GM21619 (cell line): Measurements from ENCODE around the gene ZRANB2.

Experiments
- ATAC-seq: cut with Tn5 transposase; IDR thresholded peaks from one replicate; pipeline ENCODE4 v1.9.1; 2021; ENCODE audit not compliant: unreplicated experiment

The ZRANB2 gene, protein sequence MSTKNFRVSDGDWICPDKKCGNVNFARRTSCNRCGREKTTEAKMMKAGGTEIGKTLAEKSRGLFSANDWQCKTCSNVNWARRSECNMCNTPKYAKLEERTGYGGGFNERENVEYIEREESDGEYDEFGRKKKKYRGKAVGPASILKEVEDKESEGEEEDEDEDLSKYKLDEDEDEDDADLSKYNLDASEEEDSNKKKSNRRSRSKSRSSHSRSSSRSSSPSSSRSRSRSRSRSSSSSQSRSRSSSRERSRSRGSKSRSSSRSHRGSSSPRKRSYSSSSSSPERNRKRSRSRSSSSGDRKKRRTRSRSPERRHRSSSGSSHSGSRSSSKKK

GRCh38 chr1:71080739-71081696, at the start of gene ZRANB2:
Gene ZRANB2, minus strand, starts transcription at chr1:71081035. Its CDS starts 40 bp downstream, at chr1:71080995.
- peak; percentile 99 for ATAC-seq

- ATAC-seq = no peak
Measured at GRCh38 chr1:71128060-71128459, 47.2 kb upstream of the ZRANB2 start.

DNA sequence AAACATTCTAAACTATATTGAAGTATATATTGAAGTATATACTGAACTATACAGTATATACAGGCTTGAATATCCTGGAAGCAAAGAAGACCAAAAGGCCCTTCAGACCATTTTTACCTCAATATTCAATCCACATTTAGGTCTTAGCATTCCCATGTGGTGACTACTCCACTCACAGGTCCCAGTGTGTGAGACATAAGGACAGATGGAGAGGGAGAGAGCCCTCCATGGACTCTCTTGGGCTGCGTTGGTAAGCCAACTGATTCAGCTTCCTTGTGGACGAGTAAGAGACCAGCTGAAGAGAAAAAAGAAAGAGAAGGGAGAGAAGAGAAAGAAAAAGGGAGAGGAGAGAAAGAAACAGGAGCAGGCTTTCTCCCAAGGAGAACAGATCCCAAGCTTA, 37.3 kb upstream of the ZRANB2 start:
- no peak for ATAC-seq

GRCh38 chr1:71116729-71117128, 35.9 kb upstream of the ZRANB2 start:
- no peak for ATAC-seq

DNA sequence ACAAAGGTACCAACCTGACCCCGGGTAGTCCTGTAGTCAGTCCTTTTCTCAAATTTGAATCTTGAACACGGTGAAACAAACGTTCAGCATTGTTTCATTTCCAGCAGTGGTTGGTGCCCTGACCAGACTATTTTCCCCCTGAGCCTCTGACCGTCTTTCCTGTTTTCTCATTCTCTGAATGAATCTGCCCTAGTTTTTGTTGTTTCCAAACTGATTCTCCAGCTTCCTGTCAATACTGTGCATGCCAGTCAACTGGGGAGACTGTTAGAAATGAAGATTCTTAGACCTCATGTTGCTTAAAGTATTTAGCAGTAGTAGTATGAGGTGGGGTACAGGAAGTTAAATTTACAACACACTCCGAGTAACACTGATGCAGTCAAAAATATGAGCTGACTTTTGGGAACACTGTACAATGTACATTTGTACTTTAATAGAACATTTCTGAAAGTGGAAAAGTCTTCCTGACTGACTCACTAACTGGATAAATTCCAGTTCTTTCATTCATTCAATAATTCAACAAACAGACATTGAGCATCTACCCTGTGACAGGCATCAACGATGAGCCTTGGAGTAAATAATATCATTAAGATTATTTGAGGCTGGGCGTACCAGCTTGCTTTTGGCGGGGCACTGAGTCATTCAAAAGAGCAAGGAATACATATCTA, 26.0 kb upstream of the ZRANB2 start:
- ATAC-seq = no peak

GRCh38 chr1:71104417-71104816, 23.6 kb upstream of the ZRANB2 start:
- no peak for ATAC-seq

- no peak for ATAC-seq
Measured at GRCh38 chr1:71101839-71102376, 21.1 kb upstream of the ZRANB2 start.

- ATAC-seq = no peak
Measured at GRCh38 chr1:71097428-71097827, 16.6 kb upstream of the ZRANB2 start.

- ATAC-seq = no peak
Measured at GRCh38 chr1:71094913-71095312, 14.1 kb upstream of the ZRANB2 start.

GRCh38 chr1:71093938-71094337, 13.1 kb upstream of the ZRANB2 start:
- ATAC-seq = no peak

DNA sequence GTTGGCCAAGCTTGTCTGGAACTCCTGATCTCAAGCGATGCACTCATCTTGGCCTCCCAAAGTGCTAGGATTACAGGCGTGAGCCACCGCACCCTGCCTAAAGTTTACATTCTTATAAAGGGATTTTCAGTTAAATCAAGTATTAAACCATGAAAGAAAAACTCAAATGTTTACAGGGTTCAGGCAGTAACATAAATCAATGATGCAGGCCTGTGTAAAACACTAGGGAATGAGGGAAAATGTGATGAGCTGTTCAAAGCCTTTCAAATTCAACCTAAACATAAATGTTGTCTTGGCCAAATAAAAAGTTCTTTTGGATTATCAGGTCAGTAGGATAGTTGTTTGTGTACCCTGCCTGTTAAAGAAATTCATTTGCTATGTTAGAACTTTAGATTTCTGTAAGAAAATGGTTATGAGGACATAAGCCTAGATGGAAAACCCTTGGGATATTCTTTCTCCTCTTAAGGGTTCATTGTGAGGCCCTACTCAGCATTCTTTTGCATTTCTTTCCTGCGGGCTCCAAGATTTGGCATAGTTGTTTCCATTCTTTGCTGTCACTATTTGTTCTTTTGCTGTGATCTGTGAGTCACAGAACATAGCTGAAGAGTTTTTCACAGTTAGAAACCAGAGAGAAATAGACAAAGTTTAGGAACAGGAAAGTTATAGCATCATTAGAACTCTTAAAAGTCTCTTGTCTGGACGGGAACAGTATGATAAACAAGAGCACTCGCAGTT, 8.9 kb upstream of the ZRANB2 start:
- no peak for ATAC-seq

DNA sequence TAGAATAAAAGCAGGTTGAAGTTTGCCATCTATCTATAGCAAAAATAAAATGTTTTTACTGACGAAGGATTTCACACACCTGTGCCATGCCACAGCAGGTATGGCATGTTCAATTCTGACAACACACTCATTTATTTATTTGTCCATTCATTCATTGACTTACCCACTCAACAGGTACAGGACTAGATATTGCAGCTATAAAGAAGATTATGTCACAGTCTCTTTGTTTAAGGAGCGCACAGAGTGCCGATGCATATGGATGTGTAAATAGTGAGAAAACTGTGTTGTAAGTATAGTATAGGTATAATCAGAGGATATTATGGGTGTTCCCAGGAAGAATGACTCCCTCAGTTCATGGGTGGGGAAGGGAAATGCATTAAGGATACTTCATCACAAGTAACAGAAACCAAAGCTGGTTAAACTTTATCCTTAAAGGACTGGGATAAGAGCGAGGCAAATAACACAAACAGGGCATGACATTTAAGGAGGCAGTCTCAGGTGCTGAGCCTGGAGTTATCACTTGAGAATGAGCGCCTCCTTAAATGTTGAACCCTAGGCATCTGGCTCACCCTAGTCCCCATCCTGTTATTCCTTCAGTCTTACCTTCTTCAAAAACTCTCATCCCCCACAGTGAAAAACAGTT, 7.9 kb upstream of the ZRANB2 start:
- ATAC-seq = no peak

GRCh38 chr1:71087713-71088112, 6.9 kb upstream of the ZRANB2 start:
- ATAC-seq = no peak

GRCh38 chr1:71087060-71087459, 6.2 kb upstream of the ZRANB2 start:
- no peak for ATAC-seq

DNA sequence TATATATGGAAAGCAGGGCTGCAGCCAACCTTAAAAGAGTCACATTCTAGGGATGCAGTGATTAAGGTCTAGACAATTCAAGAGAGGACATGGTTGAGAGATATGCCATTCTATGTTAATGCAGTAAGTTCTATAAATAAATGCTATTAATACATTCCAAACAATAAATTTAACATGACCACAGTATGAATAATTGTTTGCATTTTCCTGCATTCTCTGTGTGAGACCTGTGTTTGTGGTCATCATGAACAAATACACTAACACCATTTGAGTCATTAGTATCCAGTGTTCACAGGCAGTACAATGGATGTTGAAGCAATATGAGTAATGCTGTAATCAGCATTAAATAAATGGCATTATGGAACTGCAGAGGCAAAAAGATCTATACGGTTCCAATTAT, 5.5 kb upstream of the ZRANB2 start:
- no peak for ATAC-seq

DNA sequence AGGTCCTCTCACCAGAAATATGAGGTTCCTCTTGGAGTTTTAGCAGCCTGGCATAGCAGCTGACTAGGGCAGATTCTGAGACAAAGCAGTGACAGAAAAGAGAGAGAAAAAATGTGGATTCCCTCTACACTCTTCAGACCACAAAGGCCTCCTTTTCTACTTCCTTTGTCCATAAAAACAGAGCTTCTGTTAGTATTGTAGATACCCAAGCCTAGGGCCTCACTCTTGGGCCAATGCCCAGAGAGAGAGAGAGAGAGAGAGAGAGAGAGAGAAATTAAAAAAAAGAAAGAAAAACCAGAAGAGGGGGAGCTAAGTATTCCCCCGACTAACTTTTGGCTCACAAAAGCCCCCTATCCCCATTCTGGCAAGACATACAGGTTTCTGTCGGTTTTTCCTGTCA, 2.4 kb upstream of the ZRANB2 start:
- no peak for ATAC-seq

DNA sequence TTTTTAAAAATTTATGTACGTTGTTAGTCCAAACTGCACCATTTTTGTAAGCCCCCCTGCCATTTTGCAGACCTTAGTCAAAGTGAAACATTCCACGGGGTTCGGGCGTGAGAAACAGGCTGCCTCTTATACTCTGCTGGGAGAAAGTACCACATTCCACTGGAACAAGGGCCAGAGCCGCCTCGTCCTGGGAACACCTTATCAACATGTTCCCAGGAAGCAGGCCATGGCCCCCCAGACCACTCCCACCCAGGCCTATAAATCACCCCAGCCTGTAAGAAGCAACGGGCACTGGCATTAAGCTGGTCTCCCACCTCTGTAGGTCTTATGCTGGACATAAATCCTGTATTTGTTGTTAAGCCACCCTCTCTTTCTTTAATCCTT, 854 bp upstream of the ZRANB2 start:
- no peak for ATAC-seq

DNA sequence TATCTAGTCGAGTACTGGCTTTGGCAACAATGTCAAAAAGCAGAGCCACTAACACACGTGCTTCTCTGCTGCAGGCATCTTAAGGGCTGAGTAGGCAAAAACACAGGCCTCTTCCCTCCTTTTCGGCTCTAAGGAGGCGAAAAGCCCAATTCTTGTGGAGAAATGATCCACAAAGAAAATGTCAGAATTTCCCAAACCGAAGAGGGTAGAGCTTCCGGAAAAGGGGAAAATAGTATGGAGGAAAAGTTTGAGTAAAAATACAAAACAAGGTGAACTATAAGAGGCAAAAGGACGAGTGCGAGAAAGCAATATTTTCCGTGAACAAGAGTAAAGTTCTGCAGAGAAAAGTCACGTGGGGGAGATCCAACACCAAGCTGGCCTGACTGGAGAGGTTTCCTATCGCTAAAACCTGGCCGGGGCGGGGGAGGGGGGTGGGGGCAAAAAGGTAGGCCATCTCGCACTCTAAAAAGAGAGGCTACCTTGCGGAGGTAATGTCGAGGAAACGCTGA, 551 bp downstream of the ZRANB2 start:
- ATAC-seq = peak; percentile 15

DNA sequence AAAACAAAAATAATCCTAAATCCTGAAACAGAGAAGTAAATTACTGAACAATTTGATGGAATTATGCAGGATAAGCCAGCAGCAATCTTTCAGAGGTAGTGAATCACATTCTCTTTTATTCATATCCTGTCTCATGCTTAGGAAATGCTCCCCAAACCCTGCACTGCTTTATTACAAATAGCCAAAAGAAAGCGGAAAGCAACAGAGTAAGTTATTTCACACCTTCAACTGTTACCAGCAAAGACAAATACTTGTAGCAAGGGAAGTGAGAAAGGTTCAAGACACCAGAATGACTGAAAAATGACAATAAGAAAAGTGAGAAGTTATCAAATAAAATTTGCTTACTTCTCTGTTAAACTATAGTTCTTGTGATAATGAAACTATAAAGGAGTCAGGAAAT, 6.2 kb downstream of the ZRANB2 start:
- ATAC-seq = no peak

GRCh38 chr1:71072273-71072672, 8.6 kb downstream of the ZRANB2 start:
- ATAC-seq = no peak
